ENCODE results near the gene FAM131C. TPM values are rescaled to one million over a fixed set of nuclear protein-coding genes. Genes with fewer than 3 reads are reported as not detected.
"Not testable (repeated sequence)": the region's sequence is repeated elsewhere in the genome, so short reads cannot be mapped to it uniquely, and the experiment has no call there.

The FAM131C gene
- total RNA-seq, 1 donor from 2014 or later: 3.0 TPM

- DNase-seq (ENCODE audit: low spot score): no peak
- intact Hi-C loops (cut with DNase I): no loop called here
Measured at GRCh38 chr1:16047791-16048475, 25.5 kb downstream of the FAM131C start.

GRCh38 chr1:16046842-16047241, 26.6 kb downstream of the FAM131C start:
- intact Hi-C loops (cut with DNase I): no loop called here
- DNase-seq (ENCODE audit: low spot score): no peak

- DNase-seq (ENCODE audit: low spot score): no peak
- intact Hi-C loops (cut with DNase I): no loop called here
Measured at GRCh38 chr1:16043950-16044349, 29.5 kb downstream of the FAM131C start.

DNA sequence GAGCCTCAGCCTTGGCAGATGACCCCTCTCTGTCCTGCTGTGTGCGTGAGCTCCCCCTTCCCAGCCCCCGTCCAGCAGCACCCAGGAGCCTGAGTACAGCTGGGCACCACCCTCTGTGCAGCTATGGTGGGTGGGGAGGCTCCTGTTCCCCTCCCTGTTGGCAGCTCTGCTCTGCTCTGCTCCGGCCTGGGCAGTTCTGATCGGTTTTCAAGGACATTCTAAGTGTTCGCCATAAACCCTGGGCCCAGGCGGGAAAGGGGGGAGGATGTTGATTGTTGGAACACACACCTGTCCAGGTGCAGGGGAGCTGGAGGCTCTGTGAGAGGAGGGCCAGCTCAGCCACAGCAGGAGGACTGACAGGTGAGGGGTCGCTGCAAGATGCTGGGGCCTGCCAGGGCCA, 29.9 kb downstream of the FAM131C start, which contains the start of gene CLCNKB:
Gene CLCNKB (plus strand): TSS at position 262 of the 400 bp plus-strand sequence. CDS start 711 bp downstream, outside the sequence.
- DNase-seq (ENCODE audit: low spot score): no peak
- intact Hi-C loops (cut with DNase I): no loop called here

- intact Hi-C loops (cut with DNase I); DNase-seq (ENCODE audit: low spot score): not testable (repeated sequence)
Measured at GRCh38 chr1:16042654-16043053, 30.8 kb downstream of the FAM131C start.

- no peak for DNase-seq (ENCODE audit: low spot score)
- intact Hi-C loops (cut with DNase I): no loop called here
Measured at GRCh38 chr1:16042096-16042495, 31.4 kb downstream of the FAM131C start.

- intact Hi-C loops (cut with DNase I): no loop called here
- DNase-seq (ENCODE audit: low spot score): no peak
Measured at GRCh38 chr1:16041200-16041599, 32.3 kb downstream of the FAM131C start.

DNA sequence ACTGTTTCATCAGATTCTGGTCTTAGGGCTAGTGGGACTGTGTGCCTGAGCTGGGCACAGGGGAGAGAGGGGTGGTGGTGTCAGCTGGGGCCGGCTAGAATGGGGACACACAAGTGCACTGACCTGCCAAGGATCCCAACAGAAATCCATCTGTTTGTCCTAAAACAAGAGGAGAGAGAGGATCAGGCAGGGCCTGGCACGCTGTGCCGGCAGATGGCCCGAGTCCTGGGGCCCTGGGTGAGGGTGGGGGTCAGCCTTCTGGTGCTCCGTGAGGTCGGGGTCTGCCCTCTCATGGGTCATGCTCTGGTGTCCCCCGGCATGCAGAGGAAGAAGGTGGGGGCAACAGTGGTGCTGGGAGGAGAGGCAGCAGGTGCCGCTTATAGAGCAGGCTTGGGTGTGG, 33.6 kb downstream of the FAM131C start:
- intact Hi-C loops (cut with DNase I): loop anchor here (1.0 kb wide), 1 partner anchor 22 kb away; no protein-coding TSS in a partner anchor
- not testable (repeated sequence) for DNase-seq (ENCODE audit: low spot score)

DNA sequence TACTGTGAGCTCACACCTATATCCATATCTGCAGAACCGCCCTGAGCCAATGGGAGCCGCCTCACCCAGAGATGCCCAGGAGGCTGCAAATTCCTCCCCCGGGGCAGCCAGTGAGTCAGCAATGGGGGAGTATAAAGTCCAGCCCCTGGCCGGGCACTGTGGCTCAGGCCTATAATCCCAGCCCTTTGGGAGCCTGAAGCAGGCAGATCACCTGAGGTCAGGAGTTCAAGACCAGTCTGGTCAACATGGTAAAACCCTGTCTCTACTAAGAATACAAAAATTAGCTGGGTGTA, 34.9 kb downstream of the FAM131C start:
- DNase-seq (ENCODE audit: low spot score): no peak
- intact Hi-C loops (cut with DNase I): no loop called here

DNA sequence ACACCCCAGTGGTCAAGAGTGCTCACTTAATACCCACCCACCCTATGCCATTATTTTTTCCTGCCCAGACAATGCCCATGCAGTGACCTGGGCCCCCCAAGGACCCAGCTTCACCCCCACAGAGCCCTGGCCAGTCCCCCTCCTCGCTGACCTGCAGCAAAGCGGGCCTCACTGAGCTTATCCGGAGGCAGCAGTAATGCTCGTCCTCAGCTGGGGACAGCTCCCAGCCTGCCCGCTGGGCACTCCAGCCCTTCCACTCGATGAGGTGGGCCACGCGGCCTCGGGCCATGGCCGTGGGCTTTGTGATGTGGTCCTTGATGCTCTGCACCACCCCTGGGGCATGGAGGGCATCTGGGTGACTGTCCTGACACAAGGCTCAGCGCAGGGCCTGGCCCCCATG, 37.0 kb downstream of the FAM131C start:
- intact Hi-C loops (cut with DNase I); DNase-seq (ENCODE audit: low spot score): not testable (repeated sequence)

GRCh38 chr1:16033103-16033632, 40.3 kb downstream of the FAM131C start:
- intact Hi-C loops (cut with DNase I); DNase-seq (ENCODE audit: low spot score): not testable (repeated sequence)

DNA sequence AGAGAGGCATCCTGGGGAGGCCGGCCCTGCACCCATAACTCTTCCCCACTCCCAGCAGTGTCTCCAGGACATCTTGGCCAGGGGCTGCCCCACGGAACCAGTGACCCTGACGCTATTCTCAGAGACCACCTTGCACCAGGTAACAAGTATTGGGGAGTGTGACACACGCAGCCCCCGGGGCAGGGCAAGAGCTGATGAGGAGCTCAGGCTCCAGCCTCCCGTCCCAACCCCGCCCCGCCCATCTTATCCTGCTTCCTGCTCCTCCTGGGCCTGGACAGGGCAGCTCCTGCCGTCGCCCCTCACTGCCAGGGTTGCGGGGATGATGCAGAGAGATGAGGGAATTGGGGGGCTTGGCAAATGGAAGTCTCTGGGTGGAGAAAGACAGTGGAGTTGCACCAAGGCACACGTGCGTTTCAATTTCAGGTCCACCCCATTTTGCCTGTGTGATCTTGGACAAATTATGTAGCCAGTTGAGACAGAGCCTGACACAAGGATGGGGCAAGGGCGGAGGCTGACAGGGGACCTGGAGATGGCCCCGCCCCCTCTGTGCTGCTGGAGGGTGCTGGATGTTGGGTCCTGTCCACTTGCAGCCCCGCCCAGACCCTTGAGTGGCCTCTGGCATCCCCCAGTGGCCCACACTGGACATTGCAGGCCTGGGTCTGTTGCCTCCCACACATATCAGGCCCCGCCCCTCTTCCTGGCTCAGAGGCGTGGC, 40.9 kb downstream of the FAM131C start:
- intact Hi-C loops (cut with DNase I): loop anchor here (1.0 kb wide), 1 partner anchor 23 kb away; no protein-coding TSS in a partner anchor
- peak; percentile 92 for DNase-seq (ENCODE audit: low spot score)

- intact Hi-C loops (cut with DNase I): no loop called here
- no peak for DNase-seq (ENCODE audit: low spot score)
Measured at GRCh38 chr1:16031551-16031950, 41.9 kb downstream of the FAM131C start.

- intact Hi-C loops (cut with DNase I): no loop called here
- no peak for DNase-seq (ENCODE audit: low spot score)
Measured at GRCh38 chr1:16029288-16029687, 44.2 kb downstream of the FAM131C start.

DNA sequence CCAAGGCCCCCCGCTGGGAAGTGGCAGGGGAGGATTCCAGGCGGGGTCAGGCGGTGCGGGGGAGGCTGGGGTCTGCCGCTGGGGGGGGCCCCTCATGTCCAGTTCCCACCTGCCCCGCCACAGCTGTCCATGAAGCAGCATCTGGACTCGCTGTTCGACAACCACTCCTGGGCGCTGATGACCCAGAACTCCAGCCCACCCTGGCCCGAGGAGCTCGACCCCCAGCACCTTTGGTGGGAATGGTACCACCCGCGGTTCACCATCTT, 44.5 kb downstream of the FAM131C start:
- intact Hi-C loops (cut with DNase I); DNase-seq (ENCODE audit: low spot score): not testable (repeated sequence)

- intact Hi-C loops (cut with DNase I): no loop called here
- DNase-seq (ENCODE audit: low spot score): no peak
Measured at GRCh38 chr1:16028237-16029002, 45.0 kb downstream of the FAM131C start.

- DNase-seq (ENCODE audit: low spot score): no peak
- intact Hi-C loops (cut with DNase I): no loop called here
Measured at GRCh38 chr1:16026723-16027484, 46.5 kb downstream of the FAM131C start.

DNA sequence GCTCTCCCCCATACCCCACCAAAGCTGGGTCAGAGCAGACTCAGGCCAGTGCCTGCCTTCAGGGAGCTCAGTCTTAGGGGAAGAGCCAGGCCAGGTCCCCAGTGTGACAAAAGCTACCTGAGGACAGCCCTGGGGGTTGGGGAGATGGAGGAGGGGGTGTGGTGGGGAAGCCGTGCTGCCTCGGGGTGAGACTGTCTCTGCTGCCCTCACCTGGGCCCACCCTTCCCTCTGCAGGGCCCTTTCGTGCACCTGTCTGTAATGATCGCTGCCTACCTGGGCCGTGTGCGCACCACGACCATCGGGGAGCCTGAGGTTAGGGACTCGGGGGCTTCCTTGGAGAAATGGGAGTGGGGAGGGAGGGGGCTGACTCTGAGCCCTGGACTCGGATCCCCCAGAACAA, 47.1 kb downstream of the FAM131C start:
- intact Hi-C loops (cut with DNase I); DNase-seq (ENCODE audit: low spot score): not testable (repeated sequence)

- no peak for DNase-seq (ENCODE audit: low spot score)
- intact Hi-C loops (cut with DNase I): no loop called here
Measured at GRCh38 chr1:16023050-16023653, 50.3 kb downstream of the FAM131C start.
